Measurements from ENCODE around the gene SNCB.

SNCB gene

DNA sequence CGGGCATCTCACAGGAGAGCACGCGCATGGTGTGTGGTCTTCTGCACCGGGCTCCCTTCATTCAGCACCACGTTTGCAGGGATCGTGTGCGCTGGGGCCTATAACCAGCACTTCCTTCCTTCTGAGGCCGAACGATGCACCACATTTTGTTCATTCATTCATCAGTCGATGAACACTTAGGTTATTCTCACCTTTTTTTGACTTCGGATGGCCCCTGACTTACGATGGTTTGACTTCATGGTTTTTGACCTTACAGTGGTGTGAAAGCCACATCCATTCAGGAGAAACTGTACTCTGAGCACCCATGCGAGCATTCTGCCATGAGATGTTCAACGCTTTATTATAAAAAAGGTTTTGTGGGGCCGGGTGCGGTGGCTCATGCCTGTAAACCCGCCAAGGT lies 44.5 kb upstream of the SNCB start:
- TF ChIP-seq, protein P1, sequence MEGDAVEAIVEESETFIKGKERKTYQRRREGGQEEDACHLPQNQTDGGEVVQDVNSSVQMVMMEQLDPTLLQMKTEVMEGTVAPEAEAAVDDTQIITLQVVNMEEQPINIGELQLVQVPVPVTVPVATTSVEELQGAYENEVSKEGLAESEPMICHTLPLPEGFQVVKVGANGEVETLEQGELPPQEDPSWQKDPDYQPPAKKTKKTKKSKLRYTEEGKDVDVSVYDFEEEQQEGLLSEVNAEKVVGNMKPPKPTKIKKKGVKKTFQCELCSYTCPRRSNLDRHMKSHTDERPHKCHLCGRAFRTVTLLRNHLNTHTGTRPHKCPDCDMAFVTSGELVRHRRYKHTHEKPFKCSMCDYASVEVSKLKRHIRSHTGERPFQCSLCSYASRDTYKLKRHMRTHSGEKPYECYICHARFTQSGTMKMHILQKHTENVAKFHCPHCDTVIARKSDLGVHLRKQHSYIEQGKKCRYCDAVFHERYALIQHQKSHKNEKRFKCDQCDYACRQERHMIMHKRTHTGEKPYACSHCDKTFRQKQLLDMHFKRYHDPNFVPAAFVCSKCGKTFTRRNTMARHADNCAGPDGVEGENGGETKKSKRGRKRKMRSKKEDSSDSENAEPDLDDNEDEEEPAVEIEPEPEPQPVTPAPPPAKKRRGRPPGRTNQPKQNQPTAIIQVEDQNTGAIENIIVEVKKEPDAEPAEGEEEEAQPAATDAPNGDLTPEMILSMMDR (IDR thresholded peaks at IDR 0.05; ENCODE audit: borderline replicate concordance, insufficient read depth, low read depth, low read length): no peak
- no peak overlapping the region for H3K4me3 ChIP-seq (ENCODE audit: low read depth, low read length)

DNA sequence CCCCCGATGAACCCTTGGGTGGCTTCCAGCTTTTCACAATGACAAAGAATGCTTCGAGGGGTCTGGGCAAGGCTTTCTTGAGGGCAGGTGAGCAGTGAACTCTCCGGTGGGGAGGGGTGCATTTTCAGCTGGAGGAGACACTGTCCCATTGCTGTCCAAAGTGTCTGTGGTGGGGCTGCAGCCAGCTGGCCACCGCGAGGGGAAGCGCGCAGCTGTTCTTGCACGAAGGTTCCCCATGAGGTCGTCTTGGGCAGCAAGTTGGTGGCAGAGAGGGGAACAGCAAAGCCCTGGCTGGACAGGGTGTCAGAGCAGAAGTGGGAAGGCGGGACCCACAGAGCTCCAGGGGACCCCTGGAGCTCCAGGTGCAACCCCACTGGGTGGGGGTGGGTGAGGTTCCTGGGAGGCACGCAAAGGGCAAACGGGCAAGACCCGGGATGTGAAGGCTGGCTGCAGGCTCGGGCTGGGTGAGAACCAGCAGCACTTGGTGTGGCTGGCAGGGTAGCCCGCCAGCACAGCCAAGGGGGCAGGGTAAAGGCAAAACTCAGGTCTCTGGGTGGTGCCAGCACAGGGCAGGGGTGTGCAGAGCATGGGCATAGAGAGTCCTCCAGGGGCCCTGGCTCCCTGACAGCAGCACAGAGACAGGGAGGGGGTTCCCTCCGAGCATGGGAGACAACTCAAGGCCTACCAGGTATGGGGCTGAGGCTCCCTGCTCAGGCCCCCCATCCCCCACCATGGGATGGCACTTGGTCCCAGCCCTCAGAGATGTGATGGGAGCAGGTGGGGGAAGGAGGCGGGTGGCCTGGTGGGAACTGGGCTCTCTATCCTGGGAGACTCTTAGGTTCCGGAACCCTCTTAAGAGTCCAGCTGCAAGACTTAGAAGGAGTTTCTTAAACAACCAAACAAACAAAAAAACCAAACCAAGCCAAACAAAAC lies 43.6 kb upstream of the SNCB start:
- TF ChIP-seq, protein P1 (IDR thresholded peaks at IDR 0.05; ENCODE audit: borderline replicate concordance, insufficient read depth, low read depth, low read length): no peak
- no peak overlapping the region for H3K4me3 ChIP-seq (ENCODE audit: low read depth, low read length)

DNA sequence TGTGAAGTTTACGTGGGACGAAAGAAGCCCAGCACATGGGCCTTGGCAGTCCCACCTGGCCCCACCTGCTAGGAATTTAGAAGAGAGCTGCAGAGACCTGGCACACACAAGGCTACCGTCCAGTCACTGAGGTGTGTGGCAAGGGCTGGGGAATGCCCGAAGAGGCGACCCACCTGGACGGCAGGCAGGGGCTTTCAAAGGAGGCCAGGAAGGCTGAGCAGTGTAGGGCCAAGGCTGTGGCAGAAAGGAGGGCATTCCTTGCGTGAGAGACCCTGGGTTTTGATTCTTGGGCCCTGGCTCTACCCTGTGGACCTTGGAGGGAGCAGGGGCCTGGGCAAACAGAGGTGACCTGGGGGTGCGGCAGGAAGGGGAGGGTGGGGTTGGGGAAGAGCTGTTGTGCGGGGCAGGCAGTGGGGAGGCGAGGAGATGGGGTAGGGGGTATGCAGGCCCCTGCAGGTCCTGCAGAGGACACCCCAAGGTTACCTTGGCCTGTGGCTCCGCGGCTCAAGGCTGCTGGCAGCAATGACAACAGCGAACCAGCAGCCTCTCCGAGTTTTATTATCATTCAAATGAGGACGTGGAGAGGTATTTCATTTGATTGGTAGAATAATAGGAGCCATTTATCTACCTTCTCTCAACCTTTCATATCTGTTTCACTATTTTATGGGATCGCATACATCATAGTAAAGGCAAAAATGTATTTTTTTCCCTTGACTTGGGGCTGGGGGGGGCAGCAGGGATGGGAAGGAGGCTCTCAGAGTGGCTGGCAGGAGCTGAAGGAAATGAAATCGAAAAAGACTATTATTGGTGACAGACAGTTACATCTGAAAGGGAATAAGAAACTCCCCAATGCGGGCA lies 41.8 kb upstream of the SNCB start:
- TF ChIP-seq, protein P1 (IDR thresholded peaks at IDR 0.05; ENCODE audit: borderline replicate concordance, insufficient read depth, low read depth, low read length): no peak
- H3K4me3 ChIP-seq (ENCODE audit: low read depth, low read length): no peak overlapping the region

DNA sequence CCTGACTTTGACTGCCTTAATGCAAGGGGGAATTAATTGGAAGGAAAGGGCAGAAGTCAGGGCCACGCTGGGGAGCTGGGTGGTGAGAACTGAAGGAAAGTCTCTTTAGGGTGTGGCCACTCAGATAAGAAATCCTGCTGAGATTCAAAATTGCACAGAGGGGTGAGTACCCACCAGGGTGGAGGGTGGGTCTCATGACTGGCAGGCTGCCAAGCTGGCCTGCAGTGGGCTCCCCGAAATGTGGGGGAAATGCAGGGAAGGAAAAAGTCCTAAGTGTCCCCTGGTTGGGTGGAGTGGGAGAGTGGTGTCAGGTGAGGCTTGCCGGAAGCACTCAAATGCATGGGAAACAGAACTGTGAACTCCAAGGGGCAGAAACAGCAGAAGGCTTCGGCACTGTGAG lies 41.1 kb upstream of the SNCB start:
- TF ChIP-seq, protein P1 (IDR thresholded peaks at IDR 0.05; ENCODE audit: borderline replicate concordance, insufficient read depth, low read depth, low read length): no peak
- H3K4me3 ChIP-seq (ENCODE audit: low read depth, low read length): no peak overlapping the region

DNA sequence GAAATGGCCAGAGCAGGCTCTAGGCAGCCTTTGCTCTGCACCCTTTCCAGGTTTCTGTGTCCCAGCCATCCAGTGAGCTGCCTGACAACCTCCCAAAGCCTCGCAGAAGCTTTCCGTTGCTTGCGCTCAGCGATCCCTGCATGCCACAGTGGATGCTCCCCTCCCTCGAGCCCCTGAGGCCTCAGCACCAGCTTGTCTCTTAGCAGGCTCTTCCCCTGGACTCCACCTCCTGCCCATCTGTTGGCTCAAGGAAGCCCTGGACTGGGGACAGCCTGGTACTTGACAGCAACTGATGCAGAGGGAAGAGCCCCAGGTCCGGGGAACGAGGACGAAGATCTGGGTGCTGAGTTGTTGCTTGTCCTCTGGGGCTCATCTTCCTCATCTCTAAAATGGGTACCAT lies 40.1 kb upstream of the SNCB start:
- no peak overlapping the region for H3K4me3 ChIP-seq (ENCODE audit: low read depth, low read length)
- TF ChIP-seq, protein P1 (IDR thresholded peaks at IDR 0.05; ENCODE audit: borderline replicate concordance, insufficient read depth, low read depth, low read length): no peak

DNA sequence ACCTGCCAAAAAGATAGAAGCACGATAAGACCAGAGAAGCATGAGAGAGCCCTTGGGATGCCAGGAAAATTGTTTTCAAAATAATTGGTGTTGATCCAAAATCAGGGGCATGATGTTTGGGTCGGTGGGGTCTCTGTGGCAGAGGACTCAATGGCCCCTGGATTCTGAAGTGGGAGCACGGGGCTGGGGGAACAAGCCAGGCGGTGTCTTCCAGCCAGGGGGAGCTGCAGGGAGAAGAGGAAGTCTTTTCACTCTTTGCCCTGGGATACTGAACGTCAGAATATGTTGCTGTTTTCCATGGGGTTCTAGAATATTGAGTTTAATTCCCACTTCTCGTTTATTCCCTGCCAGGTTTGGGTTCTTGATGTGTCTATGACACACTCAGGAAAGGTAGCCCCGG lies 37.3 kb upstream of the SNCB start:
- H3K4me3 ChIP-seq (ENCODE audit: low read depth, low read length): no peak overlapping the region
- TF ChIP-seq, protein P1 (IDR thresholded peaks at IDR 0.05; ENCODE audit: borderline replicate concordance, insufficient read depth, low read depth, low read length): no peak
